ENCODE measurements around the gene CRACR2A.

The CRACR2A gene

GRCh38 chr12:3723916-3724805 is 28.7 kb downstream of the CRACR2A start:
- DNase-seq = no peak

- DNase-seq = no peak
Measured at GRCh38 chr12:3722368-3722767, 30.5 kb downstream of the CRACR2A start.

GRCh38 chr12:3720772-3721171 is 32.1 kb downstream of the CRACR2A start:
- no peak for DNase-seq

GRCh38 chr12:3718100-3718499 is 34.8 kb downstream of the CRACR2A start:
- DNase-seq = no peak

GRCh38 chr12:3717283-3717898 is 35.5 kb downstream of the CRACR2A start:
- DNase-seq = no peak

GRCh38 chr12:3715999-3716398 is 36.9 kb downstream of the CRACR2A start:
- DNase-seq = no peak

GRCh38 chr12:3713947-3714346 is 39.0 kb downstream of the CRACR2A start:
- DNase-seq = no peak

GRCh38 chr12:3713483-3713882 is 39.4 kb downstream of the CRACR2A start:
- no peak for DNase-seq

GRCh38 chr12:3712209-3712992 is 40.5 kb downstream of the CRACR2A start:
- DNase-seq = no peak

GRCh38 chr12:3705354-3705675 is 47.6 kb downstream of the CRACR2A start:
- no peak for DNase-seq

GRCh38 chr12:3704512-3705353 is 48.2 kb downstream of the CRACR2A start:
- DNase-seq = no peak

GRCh38 chr12:3700861-3701260 is 52.0 kb downstream of the CRACR2A start:
- DNase-seq = no peak

GRCh38 chr12:3698218-3698974 is 54.5 kb downstream of the CRACR2A start:
- no peak for DNase-seq

- no peak for DNase-seq
Measured at GRCh38 chr12:3697311-3697870, 55.5 kb downstream of the CRACR2A start.

GRCh38 chr12:3694673-3695072 is 58.2 kb downstream of the CRACR2A start:
- DNase-seq = no peak

- no peak for DNase-seq
Measured at GRCh38 chr12:3692616-3693365, 60.1 kb downstream of the CRACR2A start.

- no peak for DNase-seq
Measured at GRCh38 chr12:3686463-3686862, 66.4 kb downstream of the CRACR2A start.

GRCh38 chr12:3685830-3686229 is 67.1 kb downstream of the CRACR2A start:
- no peak for DNase-seq

- DNase-seq = no peak
Measured at GRCh38 chr12:3684449-3685051, 68.4 kb downstream of the CRACR2A start.

- no peak for DNase-seq
Measured at GRCh38 chr12:3683670-3684069, 69.2 kb downstream of the CRACR2A start.

All from stimulated activated CD4-positive, alpha-beta T cell treated with anti-CD3 and anti-CD28 coated beads, Interleukin-4, amount 100 ng/mL, for 1 hour (primary cell).